Measurements from ENCODE around the gene TRPM2. TPM values are rescaled to one million over a fixed set of nuclear protein-coding genes. Genes with fewer than 3 reads are reported as not detected.

TRPM2 gene
- total RNA-seq, 1 experiment from 2014 or later: 0.26 TPM

GRCh38 chr21:44334329-44335030, 18.9 kb upstream of the TRPM2 start:
- Histone ChIP-seq H3K4me3 (ENCODE audit: low read depth in 2 of 2, low read length in 2 of 2) (no peak overlapping the region), H3K27ac (ENCODE audit: low read length) (no peak overlapping the region), H3K4me1 (ENCODE audit: control insufficient read depth, insufficient read depth, low read length) (no peaks in the 10 kb centered on the region), H3K27me3 (ENCODE audit: control insufficient read depth, insufficient read depth, low read length) (no peaks in the 10 kb centered on the region), H3K36me3 (ENCODE audit: control insufficient read depth, insufficient read depth, low read length) (no peaks in the 10 kb centered on the region), H3K9me3 (ENCODE audit: control insufficient read depth, insufficient read depth, low read depth, low read length) (no peaks in the 10 kb centered on the region)
- intact Hi-C loops (cut with micrococcal nuclease; ENCODE audit: unreplicated experiment): no loop called here
- in situ Hi-C loops (cut with HindIII; ENCODE audit: low pct_unique_long_range_greater_than_20kb, low sequenced_read_pairs): no loop called here
- TF ChIP-seq SIN3A (IDR thresholded peaks at IDR 0.05; ENCODE audit: borderline replicate concordance, insufficient read depth, low read depth, low read length) (no peak), TCF7L2 (IDR thresholded peaks at IDR 0.05; ENCODE audit: low read depth, low read length) (no peak), POLR2AphosphoS5 (IDR thresholded peaks at IDR 0.05; ENCODE audit: low read depth, low read length) (no peak), CTCF (IDR thresholded peaks at IDR 0.05) (no peak)
- TF ChIP-seq, protein P1, sequence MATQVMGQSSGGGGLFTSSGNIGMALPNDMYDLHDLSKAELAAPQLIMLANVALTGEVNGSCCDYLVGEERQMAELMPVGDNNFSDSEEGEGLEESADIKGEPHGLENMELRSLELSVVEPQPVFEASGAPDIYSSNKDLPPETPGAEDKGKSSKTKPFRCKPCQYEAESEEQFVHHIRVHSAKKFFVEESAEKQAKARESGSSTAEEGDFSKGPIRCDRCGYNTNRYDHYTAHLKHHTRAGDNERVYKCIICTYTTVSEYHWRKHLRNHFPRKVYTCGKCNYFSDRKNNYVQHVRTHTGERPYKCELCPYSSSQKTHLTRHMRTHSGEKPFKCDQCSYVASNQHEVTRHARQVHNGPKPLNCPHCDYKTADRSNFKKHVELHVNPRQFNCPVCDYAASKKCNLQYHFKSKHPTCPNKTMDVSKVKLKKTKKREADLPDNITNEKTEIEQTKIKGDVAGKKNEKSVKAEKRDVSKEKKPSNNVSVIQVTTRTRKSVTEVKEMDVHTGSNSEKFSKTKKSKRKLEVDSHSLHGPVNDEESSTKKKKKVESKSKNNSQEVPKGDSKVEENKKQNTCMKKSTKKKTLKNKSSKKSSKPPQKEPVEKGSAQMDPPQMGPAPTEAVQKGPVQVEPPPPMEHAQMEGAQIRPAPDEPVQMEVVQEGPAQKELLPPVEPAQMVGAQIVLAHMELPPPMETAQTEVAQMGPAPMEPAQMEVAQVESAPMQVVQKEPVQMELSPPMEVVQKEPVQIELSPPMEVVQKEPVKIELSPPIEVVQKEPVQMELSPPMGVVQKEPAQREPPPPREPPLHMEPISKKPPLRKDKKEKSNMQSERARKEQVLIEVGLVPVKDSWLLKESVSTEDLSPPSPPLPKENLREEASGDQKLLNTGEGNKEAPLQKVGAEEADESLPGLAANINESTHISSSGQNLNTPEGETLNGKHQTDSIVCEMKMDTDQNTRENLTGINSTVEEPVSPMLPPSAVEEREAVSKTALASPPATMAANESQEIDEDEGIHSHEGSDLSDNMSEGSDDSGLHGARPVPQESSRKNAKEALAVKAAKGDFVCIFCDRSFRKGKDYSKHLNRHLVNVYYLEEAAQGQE (IDR thresholded peaks at IDR 0.05; ENCODE audit: insufficient read depth in 1 of 2, low read depth in 2 of 2, low read length in 1 of 2): no peak
- no peak for ATAC-seq
- ChIA-PET POLR2A (interaction anchor here (0.5 kb wide), 1 partner anchor 16 kb away, joined by 3 read pairs; no protein-coding TSS in a partner anchor), CTCF (no interaction called here)
- no peak for DNase-seq (ENCODE audit: low read depth, low spot score)
- no TSS peak for BruUV-seq (replicated peaks)

- in situ Hi-C loops (cut with HindIII; ENCODE audit: low pct_unique_long_range_greater_than_20kb, low sequenced_read_pairs): no loop called here
- no peak for ATAC-seq
- TF ChIP-seq CTCF (IDR thresholded peaks at IDR 0.05) (no peak), TCF7L2 (IDR thresholded peaks at IDR 0.05; ENCODE audit: low read depth, low read length) (no peak), POLR2AphosphoS5 (IDR thresholded peaks at IDR 0.05; ENCODE audit: low read depth, low read length) (no peak), SIN3A (IDR thresholded peaks at IDR 0.05; ENCODE audit: borderline replicate concordance, insufficient read depth, low read depth, low read length) (no peak)
- TF ChIP-seq, protein P1 (IDR thresholded peaks at IDR 0.05; ENCODE audit: insufficient read depth in 1 of 2, low read depth in 2 of 2, low read length in 1 of 2): no peak
- Histone ChIP-seq H3K4me1 (ENCODE audit: control insufficient read depth, insufficient read depth, low read length) (peaks cover 3% of the 10 kb centered on the region; the same call in 1 of the 2 replicates), H3K4me3 (ENCODE audit: low read depth in 2 of 2, low read length in 2 of 2) (no peak overlapping the region), H3K27ac (ENCODE audit: low read length) (no peak overlapping the region), H3K9me3 (ENCODE audit: control insufficient read depth, insufficient read depth, low read depth, low read length) (no peaks in the 10 kb centered on the region), H3K36me3 (ENCODE audit: control insufficient read depth, insufficient read depth, low read length) (no peaks in the 10 kb centered on the region), H3K27me3 (ENCODE audit: control insufficient read depth, insufficient read depth, low read length) (no peaks in the 10 kb centered on the region)
- ChIA-PET POLR2A (no interaction called here), CTCF (no interaction called here)
- intact Hi-C loops (cut with micrococcal nuclease; ENCODE audit: unreplicated experiment): no loop called here
- no TSS peak for BruUV-seq (replicated peaks)
- DNase-seq (ENCODE audit: low read depth, low spot score): no peak
These were observed 18.0 kb upstream of the TRPM2 start for GRCh38 chr21:44335266-44336059.
